ENCODE data around the gene TSSK3.

Gene TSSK3

DNA sequence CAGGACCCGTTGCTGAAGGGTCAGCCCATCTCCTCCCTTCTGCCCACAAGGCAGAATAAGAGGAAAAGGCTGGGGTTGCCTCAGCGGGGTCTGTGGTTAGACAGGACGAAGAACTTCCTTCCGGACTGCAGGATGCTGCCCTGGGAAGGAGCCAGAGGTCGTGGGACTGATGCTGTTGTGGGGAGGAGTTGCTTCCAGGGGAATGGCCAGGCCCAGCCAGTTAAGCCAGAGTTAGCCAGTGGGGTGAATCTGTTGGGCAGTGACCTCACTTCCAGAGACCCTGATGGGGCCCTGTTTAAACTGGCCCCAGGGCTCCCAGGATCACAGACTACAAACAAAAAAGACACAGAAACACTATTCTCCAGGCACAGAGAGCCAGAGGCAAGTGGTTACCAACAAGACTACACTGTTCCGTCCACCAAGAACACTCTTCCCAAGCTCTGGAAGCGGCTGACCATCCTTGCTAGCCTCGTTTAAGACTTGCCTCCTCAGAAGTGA, 13.1 kb upstream of the TSSK3 start:
- no peak overlapping the region for H3K4me3 ChIP-seq (ENCODE audit: low read depth, low read length)
- DNase-seq (ENCODE audit: low read depth), result no peak
- TF ChIP-seq, protein P1, sequence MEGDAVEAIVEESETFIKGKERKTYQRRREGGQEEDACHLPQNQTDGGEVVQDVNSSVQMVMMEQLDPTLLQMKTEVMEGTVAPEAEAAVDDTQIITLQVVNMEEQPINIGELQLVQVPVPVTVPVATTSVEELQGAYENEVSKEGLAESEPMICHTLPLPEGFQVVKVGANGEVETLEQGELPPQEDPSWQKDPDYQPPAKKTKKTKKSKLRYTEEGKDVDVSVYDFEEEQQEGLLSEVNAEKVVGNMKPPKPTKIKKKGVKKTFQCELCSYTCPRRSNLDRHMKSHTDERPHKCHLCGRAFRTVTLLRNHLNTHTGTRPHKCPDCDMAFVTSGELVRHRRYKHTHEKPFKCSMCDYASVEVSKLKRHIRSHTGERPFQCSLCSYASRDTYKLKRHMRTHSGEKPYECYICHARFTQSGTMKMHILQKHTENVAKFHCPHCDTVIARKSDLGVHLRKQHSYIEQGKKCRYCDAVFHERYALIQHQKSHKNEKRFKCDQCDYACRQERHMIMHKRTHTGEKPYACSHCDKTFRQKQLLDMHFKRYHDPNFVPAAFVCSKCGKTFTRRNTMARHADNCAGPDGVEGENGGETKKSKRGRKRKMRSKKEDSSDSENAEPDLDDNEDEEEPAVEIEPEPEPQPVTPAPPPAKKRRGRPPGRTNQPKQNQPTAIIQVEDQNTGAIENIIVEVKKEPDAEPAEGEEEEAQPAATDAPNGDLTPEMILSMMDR (IDR thresholded peaks at IDR 0.05; ENCODE audit: control insufficient read depth, extremely low read depth, insufficient read depth), result no peak

DNA sequence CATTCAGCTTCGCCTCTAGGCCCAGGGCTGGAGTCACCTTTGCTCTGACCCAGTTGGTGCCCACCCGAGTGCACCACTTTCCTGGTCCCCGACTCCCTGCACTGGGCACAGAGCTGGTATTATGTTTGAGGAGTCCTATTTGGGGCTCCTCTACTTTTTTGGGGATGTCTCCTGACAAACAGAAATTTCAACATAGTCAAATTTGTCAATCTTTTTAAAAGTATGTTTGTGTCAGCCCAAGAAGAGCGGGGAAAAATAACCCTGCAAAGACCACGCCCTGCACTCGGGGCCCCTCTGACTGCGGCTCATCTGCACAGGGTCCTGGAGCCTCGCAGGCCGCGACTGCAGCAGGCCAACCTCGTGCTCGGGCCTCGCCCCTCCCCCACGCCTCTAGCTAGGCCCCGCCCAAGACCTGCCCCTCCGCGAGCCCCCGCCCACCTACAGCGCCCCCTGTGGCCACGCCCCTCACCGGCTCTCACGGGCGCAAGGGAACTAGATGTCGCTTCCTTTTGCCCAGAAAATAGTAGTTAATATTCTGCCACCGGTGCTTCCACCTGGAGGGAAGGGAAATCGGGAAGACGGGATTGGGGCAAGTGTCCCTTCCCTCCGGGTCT, 11.4 kb upstream of the TSSK3 start:
- H3K4me3 ChIP-seq (ENCODE audit: low read depth, low read length), result peak overlapping the region; percentile 83
- TF ChIP-seq, protein P1 (IDR thresholded peaks at IDR 0.05; ENCODE audit: control insufficient read depth, extremely low read depth, insufficient read depth), result peak; percentile 43
- peak; percentile 21 for DNase-seq (ENCODE audit: low read depth)

GRCh38 chr1:32351399-32352238, 10.7 kb upstream of the TSSK3 start:
- peak; percentile 82 for DNase-seq (ENCODE audit: low read depth)
- TF ChIP-seq, protein P1 (IDR thresholded peaks at IDR 0.05; ENCODE audit: control insufficient read depth, extremely low read depth, insufficient read depth), result 0 out of 2 replicates have a peak, but pooled peaks have one; percentile 11
- peak overlapping the region; percentile 83 for H3K4me3 ChIP-seq (ENCODE audit: low read depth, low read length)

DNA sequence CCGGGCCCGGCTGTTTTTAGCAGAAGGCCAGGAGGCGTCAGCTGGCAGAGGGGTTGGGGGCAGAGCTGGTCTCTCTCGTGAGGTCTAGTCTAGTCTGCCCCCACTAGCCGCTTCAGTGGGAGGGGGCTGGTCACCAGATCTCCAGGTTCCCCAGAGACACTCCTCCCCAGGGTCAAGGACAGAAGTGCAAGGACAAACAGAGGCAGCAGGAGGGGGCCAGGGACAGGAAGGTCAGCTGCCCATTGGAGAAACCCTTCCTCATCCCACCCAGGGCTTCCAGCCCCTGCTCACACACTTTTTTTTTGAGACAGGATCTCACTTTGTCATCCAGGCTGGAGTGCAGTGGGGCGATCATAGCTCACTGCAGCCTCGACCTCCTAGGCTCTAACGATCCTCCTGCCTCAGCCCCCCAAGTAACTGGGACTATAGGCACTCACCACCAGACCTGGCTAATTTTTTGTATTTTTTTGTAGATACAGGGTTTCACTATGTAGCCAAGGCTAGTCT, 10.0 kb upstream of the TSSK3 start:
- peak overlapping the region; percentile 83 for H3K4me3 ChIP-seq (ENCODE audit: low read depth, low read length)
- no peak for DNase-seq (ENCODE audit: low read depth)
- TF ChIP-seq, protein P1 (IDR thresholded peaks at IDR 0.05; ENCODE audit: control insufficient read depth, extremely low read depth, insufficient read depth), result no peak

GRCh38 chr1:32352831-32353383, 9.4 kb upstream of the TSSK3 start:
- DNase-seq (ENCODE audit: low read depth), result no peak
- TF ChIP-seq, protein P1 (IDR thresholded peaks at IDR 0.05; ENCODE audit: control insufficient read depth, extremely low read depth, insufficient read depth), result no peak
- H3K4me3 ChIP-seq (ENCODE audit: low read depth, low read length), result peak overlapping the region; percentile 83

GRCh38 chr1:32353431-32353830, 8.9 kb upstream of the TSSK3 start:
- TF ChIP-seq, protein P1 (IDR thresholded peaks at IDR 0.05; ENCODE audit: control insufficient read depth, extremely low read depth, insufficient read depth), result no peak
- DNase-seq (ENCODE audit: low read depth), result no peak
- H3K4me3 ChIP-seq (ENCODE audit: low read depth, low read length), result no peak overlapping the region

Measured in LNCaP clone FGC (cell line).